GM18868 (cell line): Measurements from ENCODE around the gene WNT6.

Experiments used
- ATAC-seq: cut with Tn5 transposase; IDR thresholded peaks from one replicate; pipeline ENCODE4 v1.9.1; 2021; ENCODE audit warnings: mild to moderate bottlenecking, moderate library complexity; ENCODE audit not compliant: unreplicated experiment

The WNT6 gene

DNA sequence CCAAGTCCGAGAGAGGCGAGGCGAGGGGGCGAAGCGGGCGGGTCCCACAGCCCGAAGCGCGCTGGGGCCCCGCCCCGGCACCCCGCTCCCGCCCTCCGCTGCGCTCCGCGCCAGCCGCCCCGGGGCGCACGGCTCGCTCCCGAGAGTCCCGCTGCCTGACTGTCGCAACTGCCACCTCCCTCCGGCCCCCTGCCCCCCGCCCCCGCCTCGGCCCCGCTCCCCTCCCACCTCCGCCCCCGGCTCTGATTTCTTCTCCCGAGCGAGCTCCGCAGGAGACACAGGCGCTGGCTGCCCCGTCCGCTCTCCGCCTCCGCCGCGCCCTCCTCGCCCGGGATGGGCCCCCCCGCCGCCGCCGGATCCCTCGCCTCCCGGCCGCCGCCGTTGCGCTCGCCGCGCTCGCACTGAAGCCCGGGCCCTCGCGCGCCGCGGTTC, at the start of gene WNT6:
WNT6 (plus strand) TSS at position 250 of the 432 bp plus-strand sequence. CDS start 233 bp downstream, outside the sequence.
- no peak for ATAC-seq

DNA sequence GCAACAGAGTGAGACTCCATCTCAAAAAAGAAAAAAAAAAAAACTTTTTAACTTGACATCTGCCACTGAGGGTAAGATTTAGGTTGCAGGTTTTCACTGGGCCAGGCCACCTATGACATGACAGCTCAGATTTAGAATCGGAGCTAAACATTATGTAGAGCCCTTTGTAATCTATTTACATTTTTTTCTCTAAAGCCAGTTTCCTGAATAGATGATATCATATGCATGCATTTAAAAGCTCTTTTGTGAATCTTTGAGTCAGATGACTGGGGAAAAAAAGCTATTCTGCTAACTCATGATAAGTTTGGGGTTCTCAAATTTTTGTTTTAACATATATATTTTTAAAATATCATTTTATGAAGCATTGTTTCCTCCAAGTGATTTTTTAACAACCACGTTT, 49.3 kb upstream of the WNT6 start:
- ATAC-seq = no peak

GRCh38 chr2:218811382-218811781, 48.2 kb upstream of the WNT6 start:
- ATAC-seq = no peak

DNA sequence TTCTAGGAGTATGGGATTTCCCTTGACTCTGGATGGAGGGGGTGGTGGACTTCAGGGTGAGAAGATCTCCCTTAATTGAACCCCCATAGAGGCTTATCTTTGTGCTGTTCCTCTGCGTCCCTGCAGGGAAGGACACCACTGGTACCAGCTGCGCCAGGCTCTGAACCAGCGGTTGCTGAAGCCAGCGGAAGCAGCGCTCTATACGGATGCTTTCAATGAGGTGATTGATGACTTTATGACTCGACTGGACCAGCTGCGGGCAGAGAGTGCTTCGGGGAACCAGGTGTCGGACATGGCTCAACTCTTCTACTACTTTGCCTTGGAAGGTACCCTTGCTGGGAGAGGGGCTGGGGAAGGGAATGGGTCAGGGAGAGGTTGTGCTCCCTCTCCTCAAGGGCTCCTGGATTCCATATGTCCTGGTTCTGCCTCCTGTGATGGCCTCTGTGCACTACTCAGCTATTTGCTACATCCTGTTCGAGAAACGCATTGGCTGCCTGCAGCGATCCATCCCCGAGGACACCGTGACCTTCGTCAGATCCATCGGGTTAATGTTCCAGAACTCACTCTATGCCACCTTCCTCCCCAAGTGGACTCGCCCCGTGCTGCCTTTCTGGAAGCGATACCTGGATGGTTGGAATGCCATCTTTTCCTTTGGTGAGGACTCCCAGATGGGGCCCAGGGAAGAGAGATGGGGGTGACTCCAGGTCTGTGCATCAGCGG, 47.3 kb upstream of the WNT6 start:
- ATAC-seq = no peak

DNA sequence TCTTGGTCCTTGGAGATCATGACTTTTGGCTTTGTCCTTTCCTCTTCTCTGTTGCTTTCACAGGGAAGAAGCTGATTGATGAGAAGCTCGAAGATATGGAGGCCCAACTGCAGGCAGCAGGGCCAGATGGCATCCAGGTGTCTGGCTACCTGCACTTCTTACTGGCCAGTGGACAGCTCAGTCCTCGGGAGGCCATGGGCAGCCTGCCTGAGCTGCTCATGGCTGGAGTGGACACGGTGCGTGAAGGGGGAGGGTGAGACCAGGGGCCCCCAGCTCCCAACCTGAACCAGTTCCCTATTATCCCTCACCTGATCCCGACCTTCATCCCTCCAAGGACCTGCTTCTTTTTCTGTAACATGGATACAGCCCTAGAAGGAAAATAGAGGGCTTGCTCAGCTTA, 46.7 kb upstream of the WNT6 start:
- ATAC-seq = no peak

DNA sequence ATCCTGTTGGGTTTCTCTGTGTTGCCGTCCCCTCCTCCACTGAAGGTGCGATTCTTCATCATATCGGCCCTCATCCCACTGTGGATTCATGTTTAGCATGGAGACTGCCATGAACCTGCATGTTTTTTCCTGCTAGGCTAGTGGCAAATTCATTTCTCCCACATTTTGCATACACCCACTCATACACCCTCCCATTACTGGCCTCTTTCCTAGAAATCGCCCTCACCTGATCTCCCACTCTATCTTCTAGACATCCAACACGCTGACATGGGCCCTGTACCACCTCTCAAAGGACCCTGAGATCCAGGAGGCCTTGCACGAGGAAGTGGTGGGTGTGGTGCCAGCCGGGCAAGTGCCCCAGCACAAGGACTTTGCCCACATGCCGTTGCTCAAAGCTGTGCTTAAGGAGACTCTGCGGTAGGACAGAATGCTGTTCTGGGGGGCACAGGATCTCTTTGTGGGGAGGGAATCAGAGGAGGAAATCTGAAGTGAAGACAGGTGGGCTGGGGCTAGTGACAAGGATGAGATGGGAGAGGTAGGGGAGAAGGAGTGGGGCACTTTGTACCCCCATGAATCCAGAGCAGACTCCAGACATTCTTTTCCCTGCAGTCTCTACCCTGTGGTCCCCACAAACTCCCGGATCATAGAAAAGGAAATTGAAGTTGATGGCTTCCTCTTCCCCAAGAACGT, 45.7 kb upstream of the WNT6 start:
- no peak for ATAC-seq

GRCh38 chr2:218814540-218815243, 44.9 kb upstream of the WNT6 start:
- ATAC-seq = no peak

- no peak for ATAC-seq
Observed at GRCh38 chr2:218815244-218815637, 44.4 kb upstream of the WNT6 start.

GRCh38 chr2:218815649-218816048, 44.0 kb upstream of the WNT6 start:
- no peak for ATAC-seq

- no peak for ATAC-seq
Observed at GRCh38 chr2:218816561-218817011, 43.0 kb upstream of the WNT6 start.

GRCh38 chr2:218819093-218819492, 40.5 kb upstream of the WNT6 start:
- no peak for ATAC-seq

DNA sequence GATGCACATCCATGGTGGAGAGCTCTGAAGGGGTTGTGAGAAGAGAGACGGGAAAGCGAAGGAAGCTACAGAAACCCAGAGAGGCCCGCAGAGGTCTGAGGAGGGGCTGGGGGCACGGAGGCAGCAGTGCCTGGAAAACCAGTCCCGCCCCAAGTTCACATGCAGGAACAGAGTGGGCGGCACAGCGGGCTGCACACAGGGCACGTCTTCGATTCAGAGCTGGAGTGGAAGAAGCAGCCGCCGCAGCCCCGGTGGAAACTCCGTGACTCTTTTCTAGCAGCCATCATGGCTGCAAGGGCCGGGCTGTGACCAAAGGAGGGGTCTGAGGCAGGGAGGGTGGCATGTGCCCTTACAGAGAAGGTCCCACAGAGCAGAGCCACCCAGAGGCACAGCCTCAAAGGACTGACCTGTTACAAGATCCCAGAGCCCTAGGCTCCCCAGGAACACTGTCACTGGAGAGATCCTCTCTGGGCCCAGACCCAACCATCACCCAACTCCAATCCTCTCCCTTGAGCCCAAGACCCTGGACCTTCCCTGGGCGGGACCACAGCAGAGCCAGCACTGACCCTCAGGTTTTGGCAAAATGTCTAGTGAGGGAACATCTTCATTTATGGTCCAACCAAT, 38.7 kb upstream of the WNT6 start:
- ATAC-seq = no peak

DNA sequence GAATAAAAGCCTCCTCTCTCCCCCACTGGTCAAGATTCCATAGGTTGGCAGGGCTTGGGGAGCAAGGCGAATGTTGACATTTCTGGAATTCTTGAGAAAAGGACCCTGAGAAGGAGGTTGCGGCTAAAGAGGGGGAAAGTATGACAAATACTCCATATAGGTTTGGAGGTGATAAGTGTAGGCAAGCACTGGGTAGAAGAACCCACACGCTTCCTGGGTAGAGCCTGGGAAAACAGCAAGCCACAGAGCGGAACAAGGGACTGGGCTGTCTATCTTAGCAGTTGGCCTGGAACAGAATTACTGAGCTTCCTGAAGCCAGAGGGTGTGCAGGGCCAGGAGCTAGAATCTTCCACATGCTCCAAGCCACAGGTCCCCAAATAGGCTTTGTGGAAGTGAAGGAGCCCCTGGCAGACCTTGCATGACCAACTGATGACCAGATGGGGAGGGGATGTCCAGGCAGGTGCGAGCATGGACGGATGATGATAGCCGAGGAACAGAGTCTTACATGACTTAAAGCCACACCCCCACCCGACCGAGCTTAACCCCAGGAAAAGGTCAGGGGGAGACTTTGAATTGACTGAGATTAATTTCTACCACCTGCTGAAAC, 37.9 kb upstream of the WNT6 start:
- ATAC-seq = no peak

DNA sequence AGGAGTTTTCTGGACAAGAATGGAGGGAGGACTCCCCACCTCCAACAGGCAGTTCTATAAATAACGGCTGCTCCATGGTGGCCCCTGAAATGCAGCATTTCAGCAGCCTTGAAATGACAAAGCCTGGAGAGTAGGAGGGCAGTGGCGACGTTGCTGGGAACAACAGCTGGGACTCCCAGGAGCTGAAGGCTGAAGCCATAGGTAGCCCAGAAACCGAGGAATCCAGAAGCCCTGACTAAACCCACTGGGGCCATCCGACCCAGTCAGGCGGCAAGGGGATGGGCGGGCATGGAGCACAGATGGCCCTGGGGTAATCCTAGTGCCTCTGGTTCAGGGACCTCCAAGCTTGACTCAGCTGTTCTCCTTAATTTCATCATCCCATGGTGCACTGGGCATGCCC, 37.0 kb upstream of the WNT6 start:
- ATAC-seq = no peak

GRCh38 chr2:218823196-218823855, 36.3 kb upstream of the WNT6 start:
- ATAC-seq = no peak

DNA sequence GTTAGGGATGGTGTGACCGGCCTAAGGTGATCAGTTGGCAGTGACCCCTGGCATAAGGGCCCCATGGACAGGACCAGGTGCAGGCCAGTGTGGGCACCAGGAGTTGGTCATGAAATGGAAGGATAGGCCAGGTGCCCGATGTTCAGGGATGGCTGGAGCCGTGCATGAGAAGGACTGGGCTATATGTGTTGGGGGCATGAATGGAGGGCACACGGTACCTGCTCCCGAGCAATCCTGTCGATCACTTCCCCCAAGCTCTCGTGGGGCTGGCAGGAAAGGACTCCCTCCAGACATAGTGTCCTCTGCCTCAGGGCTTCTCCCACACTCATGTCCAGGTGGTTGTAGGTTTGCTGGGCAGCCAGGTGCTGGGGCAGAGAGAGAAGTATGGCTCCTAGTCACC, 35.6 kb upstream of the WNT6 start:
- no peak for ATAC-seq

DNA sequence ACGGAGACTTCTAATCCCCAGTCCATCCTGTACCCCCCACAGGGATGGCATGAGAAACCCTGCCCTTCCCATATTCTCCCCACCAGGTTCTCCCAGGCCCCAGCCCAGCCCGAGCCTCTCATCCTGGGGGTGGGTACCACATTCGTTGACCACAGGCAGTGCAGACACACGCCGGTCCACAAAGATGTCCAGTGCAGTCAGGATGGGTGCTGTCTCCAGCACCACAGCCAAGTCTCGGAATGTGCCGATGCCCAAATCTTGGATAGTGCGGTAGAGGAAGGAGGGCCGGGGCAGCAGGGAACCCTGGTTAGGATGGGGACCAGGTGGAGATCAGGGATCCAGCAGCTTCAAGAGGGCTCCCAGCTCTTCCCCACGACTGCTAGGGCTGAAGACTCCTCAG, 32.8 kb upstream of the WNT6 start:
- ATAC-seq = no peak

- no peak for ATAC-seq
Observed at GRCh38 chr2:218827701-218828476, 31.7 kb upstream of the WNT6 start.

DNA sequence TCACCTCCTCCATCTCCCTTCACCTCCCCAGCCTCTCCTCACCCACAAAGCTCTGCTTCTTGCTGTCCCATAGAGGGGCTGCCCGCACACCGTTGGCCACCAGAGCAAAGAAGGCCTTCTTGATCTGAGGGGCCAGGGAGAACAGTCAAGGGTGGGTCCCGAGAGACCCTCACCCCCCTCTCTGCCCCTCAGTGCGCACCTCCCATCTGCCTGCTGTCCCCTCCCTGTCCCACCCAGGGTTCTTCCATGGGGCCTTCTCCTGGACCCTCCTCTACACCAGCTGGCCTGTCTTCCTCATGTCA, 31.2 kb upstream of the WNT6 start:
- ATAC-seq = no peak

GRCh38 chr2:218829868-218830451, 29.6 kb upstream of the WNT6 start:
- ATAC-seq = no peak
